Measurements from ENCODE around the gene FUCA1.
A peak's percentile ranks its signal among the peaks of the same experiment; 100 is the strongest.
"Not testable (repeated sequence)": the region's sequence is repeated elsewhere in the genome, so short reads cannot be mapped to it uniquely, and the experiment has no call there.

The FUCA1 gene

GRCh38 chr1:23827717-23828116, 40.4 kb downstream of the FUCA1 start:
- H3K27ac ChIP-seq: no peak overlapping the region
- no peak for TF ChIP-seq CTCF (conservative IDR thresholded peaks at IDR 0.05)

DNA sequence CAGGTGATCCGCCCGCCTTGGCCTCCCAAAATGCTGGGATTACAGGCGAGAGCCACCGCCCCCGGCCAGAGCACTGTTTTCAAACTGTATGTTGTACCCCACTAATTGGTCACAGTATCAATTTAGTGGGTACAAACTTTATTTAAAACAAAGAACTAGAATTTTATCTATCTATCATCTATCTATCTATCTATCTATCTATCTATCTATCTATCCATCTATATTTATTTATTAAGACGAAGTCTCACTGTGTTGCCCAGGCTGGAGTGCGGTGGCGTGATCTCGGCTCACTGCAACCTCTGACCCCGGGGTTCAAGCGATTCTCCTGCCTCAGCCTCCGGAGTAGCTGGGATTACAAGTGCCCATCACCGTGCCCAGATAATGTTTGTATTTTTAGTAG, 41.5 kb downstream of the FUCA1 start:
- H3K27ac ChIP-seq: not testable (repeated sequence)

GRCh38 chr1:23825762-23826522, 42.1 kb downstream of the FUCA1 start:
- H3K27ac ChIP-seq: peak overlapping the region; percentile 84
- no peak for TF ChIP-seq CTCF (conservative IDR thresholded peaks at IDR 0.05)

- no peak for TF ChIP-seq CTCF (conservative IDR thresholded peaks at IDR 0.05)
- peak within 1 kb of the TSS; percentile 84 for H3K27ac ChIP-seq
Measured at GRCh38 chr1:23825076-23825761, 42.9 kb downstream of the FUCA1 start, which contains the start of gene HMGCL. Gene HMGCL (minus strand): TSS chr1:23825429. CDS start chr1:23825415, 14 bp downstream.

DNA sequence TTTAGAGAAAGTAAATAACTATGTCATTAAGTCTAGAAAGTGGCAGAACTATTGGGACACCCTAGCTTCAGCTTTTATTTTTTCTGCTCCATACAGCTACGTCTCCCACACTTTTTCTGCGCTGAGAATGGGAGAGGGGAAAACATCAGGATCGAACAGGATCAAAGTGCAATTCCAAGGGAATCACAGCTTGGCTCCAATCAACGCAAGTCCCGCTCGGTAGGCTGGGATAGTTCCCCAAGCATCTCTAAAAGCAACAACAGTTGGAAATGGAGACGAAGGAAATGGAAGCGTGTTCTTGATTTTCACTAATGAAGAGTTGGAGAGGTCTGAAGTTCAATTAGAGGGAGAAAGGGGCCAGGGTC, 43.4 kb downstream of the FUCA1 start:
- peak overlapping the region; percentile 84 for H3K27ac ChIP-seq
- no peak for TF ChIP-seq CTCF (conservative IDR thresholded peaks at IDR 0.05)

DNA sequence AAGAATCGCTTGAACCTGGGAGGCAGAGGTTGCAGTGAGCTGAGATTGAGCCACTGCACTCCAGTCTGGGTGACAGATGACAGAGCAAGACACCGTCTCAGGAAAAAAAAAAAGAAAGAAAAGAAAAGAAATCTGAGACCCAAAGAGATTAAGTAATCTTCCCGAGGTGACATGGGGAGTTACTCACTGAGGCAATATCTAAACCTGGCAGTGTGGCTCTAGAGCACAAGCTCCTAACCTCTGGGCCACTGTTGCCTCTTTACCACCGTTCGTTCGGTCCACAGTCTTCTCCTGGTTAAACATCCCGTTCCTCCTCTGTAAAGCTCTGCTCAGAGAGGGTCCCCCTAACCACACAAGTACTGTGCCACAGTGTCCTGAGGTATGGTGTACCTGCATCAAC, 44.3 kb downstream of the FUCA1 start:
- H3K27ac ChIP-seq: no peak overlapping the region
- TF ChIP-seq CTCF (conservative IDR thresholded peaks at IDR 0.05): no peak

- TF ChIP-seq CTCF (conservative IDR thresholded peaks at IDR 0.05): no peak
- no peak overlapping the region for H3K27ac ChIP-seq
Measured at GRCh38 chr1:23817633-23818032, 50.5 kb downstream of the FUCA1 start.

DNA sequence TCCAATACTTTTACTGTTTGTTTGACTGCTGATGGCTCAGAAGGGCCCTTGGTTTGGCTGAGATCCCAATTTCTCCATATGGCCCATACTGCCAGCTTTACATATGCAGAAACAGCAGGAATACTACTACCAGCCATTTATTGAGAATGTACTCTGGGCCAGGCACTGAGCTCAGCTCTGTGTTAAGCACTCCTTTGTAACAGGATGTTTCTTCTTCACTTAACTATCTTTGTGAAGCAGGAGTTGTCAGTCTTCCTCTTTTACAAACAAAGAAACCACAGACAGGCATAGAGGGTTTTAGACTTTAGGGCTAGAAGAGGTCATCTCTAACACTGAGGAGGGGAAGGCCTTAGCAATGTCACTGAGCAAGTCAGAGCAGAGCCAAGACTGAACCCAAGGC, 51.2 kb downstream of the FUCA1 start:
- no peak for TF ChIP-seq CTCF (conservative IDR thresholded peaks at IDR 0.05)
- H3K27ac ChIP-seq: no peak overlapping the region
